Bronchial epithelial cell (primary cell): ENCODE data around the gene ARID3A. TPM values are rescaled to one million over a fixed set of nuclear protein-coding genes. Genes with fewer than 3 reads are reported as not detected.

Experiments
- DNase-seq: peaks from one replicate; pipeline ENCODE4 v3.0.0-alpha.2; 2010; ENCODE audit warnings: low read depth
- FAIRE-seq: peaks from 2 replicates; lab custom pipeline; 2011; peaks lifted over from hg19 to GRCh38; lab: Jason Lieb, UNC
- H3K27me3 ChIP-seq: 2 replicates; pipeline ENCODE4 v1.5.1; 2011; ENCODE audit warnings: low read length; ENCODE audit not compliant: control insufficient read depth, insufficient read depth
- H3K36me3 ChIP-seq: 2 replicates; pipeline ENCODE4 v1.5.1; 2011; ENCODE audit warnings: low read length; ENCODE audit not compliant: control insufficient read depth, insufficient read depth
- H3K4me3 ChIP-seq: 2 replicates; pipeline ENCODE4 v1.5.1; 2011; ENCODE audit warnings: mild to moderate bottlenecking, low read depth, low read length, control low read depth
- CTCF ChIP-seq: IDR thresholded peaks from 2 replicates; pipeline ENCODE4 v1.5.1; 2011; ENCODE audit warnings: mild to moderate bottlenecking, moderate library complexity, low read length, control low read depth, inconsistent platforms; ENCODE audit not compliant: insufficient read depth, severe bottlenecking
- total RNA-seq: library from RNA; depleted of rRNA; stranded (reverse); fragments of >200 nt; gene quantifications from 2 replicates; pipeline ENCODE4 v1.2.1, GENCODE V29; 2014

ARID3A gene
- total RNA-seq, 1 donor from 2014 or later, result 15.8 TPM

- FAIRE-seq, result no peak
- no peak for TF ChIP-seq CTCF
- Histone ChIP-seq H3K4me3 (peak within 1 kb of the TSS; percentile 88), H3K27me3 (peaks cover 7% of the 10 kb centered on the region), H3K36me3 (no peaks in the 10 kb centered on the region)
- DNase-seq, result no peak
These were observed 12.6 kb upstream of the ARID3A start, which contains the start of gene R3HDM4 for GRCh38 chr19:913080-913748. Gene R3HDM4, minus strand, starts transcription at chr19:913219. Its CDS starts 62 bp downstream, at chr19:913157.

DNA sequence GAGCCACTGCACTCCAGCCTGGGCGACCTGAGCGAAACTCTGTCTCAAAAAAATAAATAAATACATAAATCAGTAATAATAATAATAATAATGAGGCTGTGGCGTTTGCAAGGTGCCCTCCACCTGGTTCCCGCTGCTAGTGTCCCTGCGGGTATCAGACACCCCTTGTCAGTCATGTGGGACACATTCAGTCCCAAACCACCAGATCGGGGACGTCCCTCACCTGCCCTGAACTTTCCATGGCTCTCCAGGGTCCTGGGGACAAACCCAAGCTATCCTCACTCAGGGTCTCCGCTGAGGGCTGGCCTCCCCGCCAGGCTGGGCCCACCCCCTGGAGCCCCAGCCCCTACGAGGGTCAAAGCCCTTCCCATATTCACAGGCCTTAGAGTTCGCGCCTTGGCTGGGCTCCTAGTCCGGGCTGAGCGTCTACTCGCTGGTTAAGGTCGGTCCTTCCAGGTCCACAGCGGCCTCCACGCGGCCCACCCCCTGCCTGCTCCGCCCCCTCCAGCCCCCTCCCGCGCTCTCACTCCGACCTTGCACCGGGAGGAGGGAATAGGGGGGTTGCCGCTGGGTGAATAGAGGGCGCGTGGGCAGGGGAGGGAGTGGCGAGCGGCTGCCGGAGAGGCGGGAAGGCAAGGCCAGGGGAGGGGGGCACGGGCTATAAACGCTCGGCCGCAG, 9.1 kb upstream of the ARID3A start:
- Histone ChIP-seq H3K27me3 (peaks cover 15% of the 10 kb centered on the region), H3K36me3 (no peaks in the 10 kb centered on the region), H3K4me3 (no peak overlapping the region)
- no peak for TF ChIP-seq CTCF
- no peak for DNase-seq
- FAIRE-seq, result no peak

DNA sequence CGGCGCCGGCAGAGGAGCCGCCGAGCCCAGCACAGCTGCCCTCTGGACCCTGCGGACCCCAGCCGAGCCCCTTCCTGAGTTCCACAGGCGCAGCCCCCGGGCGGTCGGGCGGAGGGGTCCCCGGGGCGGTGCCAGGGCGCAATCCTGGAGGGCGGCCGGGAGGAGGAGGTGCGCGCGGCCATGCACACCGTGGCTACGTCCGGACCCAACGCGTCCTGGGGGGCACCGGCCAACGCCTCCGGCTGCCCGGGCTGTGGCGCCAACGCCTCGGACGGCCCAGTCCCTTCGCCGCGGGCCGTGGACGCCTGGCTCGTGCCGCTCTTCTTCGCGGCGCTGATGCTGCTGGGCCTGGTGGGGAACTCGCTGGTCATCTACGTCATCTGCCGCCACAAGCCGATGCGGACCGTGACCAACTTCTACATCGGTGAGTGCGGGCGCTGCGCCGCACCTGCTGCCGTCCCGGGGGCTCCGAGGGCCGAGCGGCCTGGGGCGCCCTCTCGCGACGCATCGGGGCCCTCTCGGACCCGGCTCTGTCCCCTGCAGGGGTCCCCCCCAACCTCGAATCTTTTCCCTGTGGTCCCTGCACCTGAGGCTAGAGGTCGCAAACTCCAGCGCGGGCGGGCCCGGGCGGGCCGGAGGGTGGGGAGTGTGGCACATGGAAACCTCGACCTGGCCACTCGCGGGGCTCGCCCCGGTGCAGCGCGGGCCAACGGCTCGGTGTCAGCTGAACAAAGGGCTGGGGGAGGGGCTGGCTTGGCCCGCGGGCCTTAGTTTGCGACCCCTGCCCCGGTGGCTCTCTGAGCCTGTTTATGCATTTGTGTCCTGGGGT, 8.3 kb upstream of the ARID3A start, which contains the start of gene KISS1R:
KISS1R (plus strand) TSS at position 11 of the 829 bp plus-strand sequence; CDS start at position 181, 170 bp downstream.
- FAIRE-seq, result no peak
- H3K36me3 ChIP-seq, result no peaks in the 10 kb centered on the region
- H3K27me3 ChIP-seq, result peaks cover 15% of the 10 kb centered on the region
- TF ChIP-seq CTCF, result peak; percentile 63
- DNase-seq, result no peak
- H3K4me3 ChIP-seq, result no peak within 1 kb of the TSS

DNA sequence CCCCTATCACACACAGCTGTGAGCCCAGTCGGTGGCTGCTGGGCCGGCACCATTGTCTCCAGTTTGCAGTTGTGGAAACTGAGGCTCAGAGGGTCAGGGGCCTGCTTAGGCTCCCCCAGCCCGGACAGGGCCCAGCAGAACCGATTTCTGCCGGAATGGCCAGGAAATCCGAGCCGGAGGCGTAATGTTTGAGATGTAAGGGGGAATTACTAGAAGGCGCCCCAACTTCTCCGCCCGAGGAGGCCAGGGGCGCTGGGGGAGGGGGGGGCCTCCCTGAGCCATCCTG, 7.7 kb upstream of the ARID3A start:
- peaks cover 15% of the 10 kb centered on the region for H3K27me3 ChIP-seq
- H3K4me3 ChIP-seq, result no peak overlapping the region
- TF ChIP-seq CTCF, result no peak
- no peaks in the 10 kb centered on the region for H3K36me3 ChIP-seq
- DNase-seq, result no peak
- no peak for FAIRE-seq

GRCh38 chr19:918481-919198, 7.2 kb upstream of the ARID3A start:
- Histone ChIP-seq H3K36me3 (no peaks in the 10 kb centered on the region), H3K4me3 (no peak overlapping the region), H3K27me3 (peaks cover 15% of the 10 kb centered on the region)
- no peak for DNase-seq
- no peak for TF ChIP-seq CTCF
- no peak for FAIRE-seq
